HG03457 (cell line): Measurements from ENCODE around the gene BCL2L1.

Source experiments
- ATAC-seq: cut with Tn5 transposase; IDR thresholded peaks from one replicate; pipeline ENCODE4 v1.9.1; 2021; ENCODE audit warnings: moderate number of reproducible peaks; ENCODE audit not compliant: unreplicated experiment

BCL2L1 gene

DNA sequence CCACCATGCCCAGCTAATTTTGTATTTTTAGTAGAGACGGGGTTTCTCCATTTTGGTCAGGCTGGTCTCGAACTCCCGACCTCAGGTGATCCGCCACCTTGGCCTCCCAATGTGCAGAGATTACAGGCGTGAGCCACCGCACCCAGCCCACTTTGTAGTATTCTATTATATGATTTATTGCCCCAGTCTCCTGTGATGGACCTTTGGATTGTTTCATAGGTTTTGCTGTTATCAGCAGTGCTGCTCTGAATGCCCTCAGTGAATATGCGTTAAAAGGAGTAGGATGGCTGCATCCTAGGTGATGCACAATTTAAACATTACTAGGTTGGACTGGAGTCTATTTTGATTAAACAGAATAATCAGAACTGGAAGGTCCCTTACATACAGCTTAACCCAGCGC, 107.3 kb downstream of the BCL2L1 start:
- ATAC-seq, result no peak
